Measurements from ENCODE around the gene FLT1.

The FLT1 gene

GRCh38 chr13:28324181-28324789 lies 170.6 kb downstream of the FLT1 start:
- DNase-seq (ENCODE audit: low read depth in 2 of 2, low spot score in 1 of 2) = peak in 1 of 2 donors; percentile 10

GRCh38 chr13:28322256-28322905 lies 172.5 kb downstream of the FLT1 start:
- DNase-seq (ENCODE audit: low read depth in 2 of 2, low spot score in 1 of 2) = no peak

- no peak for DNase-seq (ENCODE audit: low read depth in 2 of 2, low spot score in 1 of 2)
Observed at GRCh38 chr13:28321756-28322155, 173.2 kb downstream of the FLT1 start.

GRCh38 chr13:28320884-28321574 lies 173.9 kb downstream of the FLT1 start:
- no peak for DNase-seq (ENCODE audit: low read depth in 2 of 2, low spot score in 1 of 2)

GRCh38 chr13:28320209-28320608 lies 174.7 kb downstream of the FLT1 start:
- no peak for DNase-seq (ENCODE audit: low read depth in 2 of 2, low spot score in 1 of 2)

GRCh38 chr13:28319528-28319927 lies 175.4 kb downstream of the FLT1 start:
- DNase-seq (ENCODE audit: low read depth in 2 of 2, low spot score in 1 of 2) = no peak

- DNase-seq (ENCODE audit: low read depth in 2 of 2, low spot score in 1 of 2) = no peak
Observed at GRCh38 chr13:28318496-28318895, 176.4 kb downstream of the FLT1 start.

GRCh38 chr13:28316836-28317235 lies 178.1 kb downstream of the FLT1 start:
- DNase-seq (ENCODE audit: low read depth in 2 of 2, low spot score in 1 of 2) = no peak

GRCh38 chr13:28316129-28316528 lies 178.8 kb downstream of the FLT1 start:
- no peak for DNase-seq (ENCODE audit: low read depth in 2 of 2, low spot score in 1 of 2)

GRCh38 chr13:28314879-28315278 lies 180.0 kb downstream of the FLT1 start:
- no peak for DNase-seq (ENCODE audit: low read depth in 2 of 2, low spot score in 1 of 2)

- no peak for DNase-seq (ENCODE audit: low read depth in 2 of 2, low spot score in 1 of 2)
Observed at GRCh38 chr13:28313579-28313978, 181.3 kb downstream of the FLT1 start.

- DNase-seq (ENCODE audit: low read depth in 2 of 2, low spot score in 1 of 2) = no peak
Observed at GRCh38 chr13:28306325-28306724, 188.6 kb downstream of the FLT1 start.

GRCh38 chr13:28301839-28302238 lies 193.1 kb downstream of the FLT1 start:
- DNase-seq (ENCODE audit: low read depth in 2 of 2, low spot score in 1 of 2) = no peak

- no peak for DNase-seq (ENCODE audit: low read depth in 2 of 2, low spot score in 1 of 2)
Observed at GRCh38 chr13:28299916-28300315, 195.0 kb downstream of the FLT1 start.

GRCh38 chr13:28297341-28297740 lies 197.6 kb downstream of the FLT1 start:
- no peak for DNase-seq (ENCODE audit: low read depth in 2 of 2, low spot score in 1 of 2)

- no peak for DNase-seq (ENCODE audit: low read depth in 2 of 2, low spot score in 1 of 2)
Observed at GRCh38 chr13:28286263-28286662, 208.7 kb downstream of the FLT1 start.

GRCh38 chr13:28283600-28283999 lies 211.3 kb downstream of the FLT1 start:
- DNase-seq (ENCODE audit: low read depth in 2 of 2, low spot score in 1 of 2) = no peak

- no peak for DNase-seq (ENCODE audit: low read depth in 2 of 2, low spot score in 1 of 2)
Observed at GRCh38 chr13:28282451-28282850, 212.5 kb downstream of the FLT1 start.

GRCh38 chr13:28273919-28274318 lies 221.0 kb downstream of the FLT1 start:
- DNase-seq (ENCODE audit: low read depth in 2 of 2, low spot score in 1 of 2) = no peak

GRCh38 chr13:28271056-28271840 lies 223.7 kb downstream of the FLT1 start:
- no peak for DNase-seq (ENCODE audit: low read depth in 2 of 2, low spot score in 1 of 2)

GRCh38 chr13:28268800-28269223 lies 226.1 kb downstream of the FLT1 start:
- no peak for DNase-seq (ENCODE audit: low read depth in 2 of 2, low spot score in 1 of 2)

- no peak for DNase-seq (ENCODE audit: low read depth in 2 of 2, low spot score in 1 of 2)
Observed at GRCh38 chr13:28267497-28267896, 227.4 kb downstream of the FLT1 start.

Measured in stimulated activated CD8-positive, alpha-beta memory T cell treated with anti-CD3 and anti-CD28 coated beads, Interleukin-4, amount 100 ng/mL, for 1 hour (primary cell).